Measurements from ENCODE around the gene AGAP9.
"Not testable (repeated sequence)": the region's sequence is repeated elsewhere in the genome, so short reads cannot be mapped to it uniquely, and the experiment has no call there.

GRCh38 chr10:47477078-47477477 lies 46.4 kb downstream of the AGAP9 start:
- not testable (repeated sequence) for TF ChIP-seq CTCF, POLR2A (IDR thresholded peaks at IDR 0.05)

Measured in testis (tissue), 2 donors.